HG03108 (cell line): ENCODE results near the gene BIN1.

Experiments
- ATAC-seq: cut with Tn5 transposase; IDR thresholded peaks from one replicate; pipeline ENCODE4 v1.9.1; 2021; ENCODE audit warnings: moderate library complexity; ENCODE audit not compliant: unreplicated experiment

Gene BIN1

DNA sequence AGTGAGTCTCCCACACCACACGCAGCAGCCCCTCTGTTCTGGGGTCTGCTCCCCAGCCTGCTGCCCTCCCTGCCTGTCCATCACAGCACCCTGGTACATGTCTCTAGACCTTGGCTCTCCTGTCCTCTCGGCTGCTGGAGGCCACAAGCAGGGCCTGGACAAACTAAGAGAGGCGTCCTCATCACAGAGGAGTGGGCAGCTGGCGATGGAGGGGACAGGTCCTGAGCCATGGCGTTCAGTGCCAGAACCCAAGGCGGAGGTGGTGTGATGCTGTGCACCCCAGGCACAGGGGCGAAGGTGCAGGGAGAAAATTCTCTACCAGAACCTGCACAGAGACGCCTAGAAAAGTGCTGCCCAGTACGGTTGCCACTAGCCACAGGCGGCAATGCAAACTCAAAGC lies 47.4 kb downstream of the BIN1 start:
- no peak for ATAC-seq

DNA sequence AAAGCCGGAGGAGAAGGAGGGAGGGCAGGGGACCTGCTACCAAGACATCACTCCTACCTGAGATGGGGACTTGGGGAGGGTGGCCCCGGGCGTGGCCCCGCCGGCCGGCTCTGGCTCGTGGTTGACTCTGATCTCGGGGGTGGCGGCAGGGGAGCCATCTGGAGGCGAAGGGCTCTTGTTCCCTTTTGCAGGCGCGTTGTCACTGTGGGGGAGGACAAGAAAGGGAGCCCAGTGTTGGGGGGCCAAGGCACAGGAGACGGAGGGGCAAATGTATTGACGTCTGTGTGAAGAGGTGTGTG lies 48.1 kb downstream of the BIN1 start:
- no peak for ATAC-seq

DNA sequence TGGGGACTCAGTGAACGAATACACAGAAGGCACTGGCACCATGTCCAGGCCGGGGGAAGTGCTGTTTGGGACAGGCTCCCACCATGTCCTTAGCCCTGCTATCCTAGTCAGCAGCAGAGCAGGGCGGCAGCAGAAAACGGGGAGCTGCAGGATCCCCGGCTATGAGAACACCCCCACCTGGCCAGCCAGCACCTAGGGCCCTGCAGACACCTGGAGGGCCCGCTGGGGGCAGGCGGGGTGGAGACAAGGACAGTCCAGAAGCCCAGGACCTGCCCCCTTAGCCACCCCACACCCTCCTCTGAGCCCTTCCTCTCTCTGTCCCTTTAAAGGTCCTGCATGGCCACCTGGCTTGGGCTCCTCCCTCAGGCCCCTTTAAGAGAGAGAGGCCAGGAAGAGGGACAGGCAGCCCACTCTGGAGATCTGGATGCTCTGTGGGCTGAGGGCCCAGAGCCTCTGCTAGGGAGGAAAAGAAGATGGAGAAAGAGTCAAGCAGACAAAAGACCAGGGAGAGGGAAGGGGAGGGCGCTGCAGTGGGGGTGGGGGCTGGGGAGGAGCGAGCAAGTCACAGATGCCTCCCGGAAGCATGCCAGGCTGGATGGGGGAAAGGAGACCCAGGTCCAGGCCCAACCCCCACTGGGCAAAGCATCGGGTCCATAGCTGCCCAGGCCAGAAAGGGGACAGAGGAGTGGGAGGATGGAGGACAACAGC lies 48.6 kb downstream of the BIN1 start:
- ATAC-seq, result no peak

DNA sequence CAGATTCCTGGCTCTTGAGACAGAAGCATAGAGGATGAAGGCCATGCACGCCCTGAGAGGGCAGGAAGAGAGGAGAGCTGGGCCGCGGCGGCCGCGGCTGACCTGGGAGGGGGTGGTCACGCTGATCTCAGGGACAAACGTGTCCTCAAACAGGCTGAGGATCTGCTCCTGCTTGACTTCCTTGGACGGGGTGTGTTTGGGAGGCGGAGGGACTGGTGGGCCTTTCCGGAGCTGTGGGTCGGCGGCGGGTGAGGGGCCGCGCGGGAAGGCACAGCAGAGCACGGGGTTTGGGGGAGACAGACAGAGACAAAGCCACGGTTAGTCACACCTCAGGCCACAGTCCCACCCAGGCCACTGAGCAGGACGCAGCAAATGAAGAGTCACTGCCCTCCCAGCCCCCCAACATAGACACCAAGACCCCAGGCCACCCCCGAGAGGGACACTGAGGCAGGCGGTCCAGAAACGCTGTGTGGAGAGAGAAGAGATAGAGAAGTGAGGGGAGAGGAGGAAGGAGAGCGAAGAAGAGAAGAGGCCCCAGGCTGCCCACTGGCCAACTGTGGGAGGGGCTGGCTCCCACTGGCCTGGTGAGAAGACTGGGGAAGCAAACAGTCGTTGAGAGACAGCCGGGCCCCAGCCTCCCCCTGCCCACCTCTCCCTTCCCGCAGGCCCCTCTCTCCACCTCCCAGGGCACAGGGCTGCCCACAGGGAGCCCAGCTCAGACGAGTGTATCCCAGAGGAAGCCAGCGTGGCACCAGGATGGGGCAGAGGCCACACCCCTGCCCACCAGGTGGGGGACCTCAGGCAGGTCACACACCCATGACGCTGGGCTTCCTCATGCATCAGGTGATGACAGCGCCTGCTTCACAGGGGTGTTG lies 49.3 kb downstream of the BIN1 start:
- no peak for ATAC-seq

DNA sequence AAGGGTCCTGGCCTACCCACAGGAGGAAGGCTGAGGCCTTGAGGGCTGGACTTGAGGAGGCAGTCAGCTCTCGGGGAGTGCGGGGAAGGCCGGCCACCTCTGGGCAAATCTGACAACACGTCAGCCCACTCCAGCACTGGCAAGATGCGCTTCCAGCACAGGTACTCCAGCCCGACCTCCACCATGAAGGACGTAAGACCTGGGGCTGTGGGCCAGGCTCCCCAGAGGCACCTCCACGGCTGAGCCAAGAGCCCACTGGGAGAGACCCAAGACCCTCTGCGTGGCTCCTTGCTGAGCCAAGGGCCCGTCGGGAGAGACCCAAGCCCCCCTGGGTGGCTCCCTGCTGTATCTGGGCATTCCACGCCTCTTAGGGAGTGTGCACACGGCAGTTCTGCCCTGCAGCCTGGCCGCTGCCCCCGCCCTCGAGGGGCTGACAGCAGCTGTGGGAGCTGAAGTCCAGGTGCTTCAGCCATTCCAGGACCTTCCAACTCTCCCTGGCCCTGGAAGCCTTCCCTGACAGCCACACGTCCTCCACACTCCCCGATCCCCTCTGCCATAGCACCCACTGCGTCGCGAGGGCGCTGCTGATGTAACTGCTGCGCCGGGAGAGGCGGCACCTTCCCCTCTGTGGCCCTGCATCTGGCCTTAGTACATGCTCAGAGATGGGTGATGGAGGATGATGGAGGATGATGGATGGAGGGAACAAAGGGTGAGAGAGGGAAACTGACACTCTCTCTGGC lies 50.2 kb downstream of the BIN1 start:
- ATAC-seq, result no peak

DNA sequence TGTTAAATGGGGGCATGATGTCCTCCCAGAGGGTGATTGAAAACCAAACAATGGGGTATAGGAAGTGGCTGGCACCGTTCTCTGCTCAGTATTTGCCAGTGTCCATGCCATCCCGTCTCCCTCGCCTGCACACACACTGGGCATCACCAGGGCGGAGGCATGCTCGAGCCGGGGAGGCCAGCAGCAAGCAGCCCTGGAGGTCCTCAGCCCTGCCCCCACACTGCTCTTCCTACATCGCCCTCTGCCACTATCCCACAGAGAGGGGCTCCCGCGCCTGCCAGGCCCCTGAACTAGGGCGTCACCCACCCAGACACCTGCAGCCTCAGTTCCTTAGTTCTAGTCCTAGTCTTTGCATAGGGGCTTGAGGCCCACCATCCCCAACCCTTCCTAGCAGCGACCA lies 50.9 kb downstream of the BIN1 start:
- ATAC-seq, result no peak

DNA sequence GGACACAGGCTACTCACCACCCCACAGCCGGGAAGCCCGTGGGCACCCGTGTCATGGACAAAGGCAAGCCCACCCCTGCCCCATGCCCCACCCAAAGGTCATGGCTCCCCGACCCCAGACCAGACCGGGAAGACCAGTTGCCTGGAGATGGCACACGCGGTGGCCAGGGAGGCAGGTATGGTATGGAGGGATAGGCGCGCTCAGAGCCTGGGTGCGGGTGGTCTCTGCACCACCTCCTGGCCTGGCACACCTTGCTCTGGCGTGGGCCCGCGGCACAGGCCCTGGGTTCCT lies 51.2 kb downstream of the BIN1 start:
- no peak for ATAC-seq

DNA sequence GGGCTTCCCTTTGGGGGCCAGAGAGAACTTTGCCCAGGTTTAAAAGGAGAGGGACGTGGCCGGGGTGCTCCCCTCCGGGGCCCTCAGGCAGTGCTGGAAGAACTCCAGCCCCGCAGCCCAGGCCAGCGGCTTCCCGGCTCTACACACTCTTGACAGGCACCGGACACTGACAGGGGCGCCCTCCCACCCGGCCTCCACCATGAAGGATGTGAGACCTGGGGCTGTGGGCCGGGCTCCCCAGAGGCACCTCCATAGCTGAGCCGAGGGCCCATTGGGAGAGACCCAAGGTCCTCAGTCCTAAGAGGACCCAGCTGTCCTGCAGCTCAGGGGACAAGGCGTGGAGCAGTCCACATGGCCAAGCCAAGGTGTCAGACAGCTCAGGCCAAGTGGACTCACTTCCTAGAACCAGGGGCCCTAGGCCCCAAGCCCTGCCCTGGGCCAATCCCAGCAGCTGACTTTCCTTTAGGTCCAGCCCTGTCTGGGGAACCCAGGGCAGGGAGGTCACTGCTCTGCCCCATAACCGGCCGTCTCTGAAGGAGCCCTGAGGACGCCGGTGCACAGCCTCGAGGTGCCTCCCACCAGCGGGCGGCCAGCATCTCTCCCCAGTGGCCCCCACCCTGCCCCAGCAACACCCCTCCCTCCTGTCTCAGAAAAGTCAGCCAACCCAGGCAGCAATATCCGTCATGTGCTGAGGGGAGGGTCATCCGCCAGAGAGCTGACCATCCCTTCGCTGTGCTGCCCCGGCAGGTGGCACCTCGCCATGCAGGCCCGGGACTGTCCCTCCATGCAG lies 51.8 kb downstream of the BIN1 start:
- no peak for ATAC-seq

DNA sequence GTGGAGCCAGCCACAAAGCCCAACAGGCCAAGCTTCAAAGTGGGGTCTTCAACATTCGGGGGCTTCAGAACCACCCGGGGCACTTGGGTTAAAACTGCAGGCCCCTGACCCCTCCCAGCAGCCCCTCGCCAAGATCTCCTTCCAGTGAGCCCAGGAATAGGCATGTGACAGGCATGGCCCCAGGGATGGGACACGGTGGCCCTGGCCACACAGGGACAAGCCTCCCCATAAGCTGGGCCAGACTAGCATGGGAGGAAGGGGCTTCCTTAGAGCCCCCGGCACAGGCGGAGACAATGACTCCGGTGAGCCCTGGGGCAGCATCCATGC lies 52.4 kb downstream of the BIN1 start:
- ATAC-seq, result no peak

DNA sequence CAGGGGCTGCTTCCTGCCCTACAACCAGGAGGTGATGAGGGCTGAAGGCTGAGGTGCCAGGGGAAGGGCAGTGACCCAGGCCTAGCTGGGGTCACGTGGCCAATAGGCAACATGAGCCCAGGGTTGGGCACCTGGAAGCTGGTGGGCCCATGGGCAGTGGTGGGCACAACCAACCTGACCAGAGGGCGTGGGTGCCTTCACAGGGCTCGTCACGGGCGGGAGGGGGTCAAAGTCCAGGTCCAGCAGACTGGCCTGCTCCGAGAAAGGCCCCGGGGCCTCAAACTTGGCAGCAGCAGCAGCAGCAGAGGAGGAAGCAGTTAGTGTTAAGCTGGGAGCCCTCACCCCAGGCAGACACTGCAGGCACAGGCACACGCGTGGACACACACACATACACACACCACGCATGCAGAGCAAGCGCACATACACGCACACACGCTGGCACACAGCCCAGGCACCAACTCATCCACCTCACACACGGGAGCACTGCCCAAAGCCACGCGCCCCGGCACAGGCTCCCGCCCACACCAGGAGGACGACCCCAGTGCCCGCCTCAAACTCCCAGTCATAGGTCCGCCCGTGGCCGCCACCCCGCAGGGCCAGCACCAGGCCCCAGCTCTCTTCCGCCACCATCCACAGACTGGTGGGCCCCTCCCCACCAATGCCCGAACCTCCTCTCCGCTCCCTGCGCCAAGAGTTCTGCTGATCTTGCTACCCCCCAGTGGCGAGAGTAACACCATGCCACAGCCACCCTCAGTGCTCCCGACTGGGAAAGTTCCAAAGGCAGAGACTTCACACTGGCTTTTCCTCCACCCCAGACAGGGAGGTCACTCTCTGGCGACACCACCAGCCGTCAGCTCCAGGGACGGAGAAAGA lies 53.0 kb downstream of the BIN1 start:
- ATAC-seq, result no peak

DNA sequence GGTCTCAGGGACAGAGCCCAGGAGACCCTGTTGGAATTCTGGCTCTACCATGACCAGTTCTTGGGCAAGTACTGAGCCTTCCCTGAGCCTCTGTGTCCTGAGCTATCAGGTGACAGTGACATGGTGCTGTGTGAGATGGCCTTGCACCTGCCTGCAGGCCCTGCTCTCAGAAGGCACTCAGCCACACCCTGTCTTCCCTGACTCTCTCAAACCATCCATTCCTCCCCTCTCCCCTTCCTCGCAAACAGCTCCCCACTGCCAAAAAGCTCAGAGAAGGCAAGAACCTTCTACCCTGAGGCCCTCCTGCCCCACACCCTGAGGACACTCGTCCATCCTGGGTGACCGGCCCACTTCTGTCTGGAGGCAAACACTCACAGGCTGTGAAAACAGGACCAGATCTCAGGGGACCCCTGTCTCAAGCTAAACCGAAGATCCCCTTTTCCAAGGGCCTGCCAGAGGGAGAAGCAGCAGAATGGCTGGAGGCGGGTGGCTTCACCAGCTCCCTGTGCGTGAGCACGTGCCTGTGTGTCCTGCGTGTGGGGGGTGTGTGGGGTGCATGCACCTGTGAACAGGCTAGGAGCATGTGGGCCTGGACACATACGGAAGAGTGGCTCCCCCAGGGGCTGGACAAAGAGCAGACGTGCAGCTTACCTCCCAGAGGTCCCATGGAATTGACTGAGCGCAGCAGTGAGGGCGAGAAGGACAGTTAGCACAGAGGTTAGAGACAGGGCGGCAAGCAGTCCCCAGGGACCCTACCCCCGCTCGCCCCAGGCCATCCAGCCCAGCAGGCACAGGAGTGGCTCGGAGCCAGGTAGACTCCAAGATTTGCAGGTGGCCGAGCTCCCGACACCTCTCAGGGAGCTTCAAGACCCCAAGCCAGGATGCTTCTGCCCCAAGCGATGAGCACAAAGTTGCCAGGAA lies 53.9 kb downstream of the BIN1 start:
- no peak for ATAC-seq

DNA sequence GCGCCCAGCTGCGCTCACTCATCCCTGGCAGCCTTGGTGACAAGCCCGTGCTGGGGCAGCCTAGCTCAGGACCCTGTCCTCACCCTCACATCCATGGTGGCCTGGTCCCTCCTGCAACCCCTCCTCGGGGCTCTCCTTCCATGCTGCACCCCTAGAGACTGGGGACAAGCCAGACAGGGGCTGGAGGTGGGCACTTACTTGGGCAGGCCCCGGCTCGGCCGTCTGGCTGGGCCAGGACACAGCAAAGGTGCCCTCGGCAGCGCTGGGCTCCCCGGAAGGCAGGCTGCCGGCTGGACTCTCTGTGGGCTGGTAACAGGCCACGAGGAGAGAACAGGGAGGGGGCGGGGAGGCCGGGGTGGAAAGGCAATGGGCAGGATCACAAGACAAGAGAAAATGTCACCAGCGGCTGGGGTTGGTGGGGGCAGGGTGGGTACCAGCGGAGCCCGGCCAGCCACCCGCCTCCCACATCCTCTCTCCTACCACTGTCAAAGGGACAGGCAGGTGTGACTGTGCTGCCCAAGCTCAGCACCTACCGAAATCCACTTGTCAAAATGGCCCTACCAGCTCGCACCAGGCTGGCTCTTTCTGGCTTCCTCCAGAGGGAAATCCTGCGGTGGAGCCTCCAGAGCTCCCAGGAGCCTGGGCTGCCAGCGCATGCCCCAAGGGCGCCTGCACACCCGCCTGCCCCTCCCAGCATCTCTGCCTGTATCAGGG lies 54.7 kb downstream of the BIN1 start:
- no peak for ATAC-seq

DNA sequence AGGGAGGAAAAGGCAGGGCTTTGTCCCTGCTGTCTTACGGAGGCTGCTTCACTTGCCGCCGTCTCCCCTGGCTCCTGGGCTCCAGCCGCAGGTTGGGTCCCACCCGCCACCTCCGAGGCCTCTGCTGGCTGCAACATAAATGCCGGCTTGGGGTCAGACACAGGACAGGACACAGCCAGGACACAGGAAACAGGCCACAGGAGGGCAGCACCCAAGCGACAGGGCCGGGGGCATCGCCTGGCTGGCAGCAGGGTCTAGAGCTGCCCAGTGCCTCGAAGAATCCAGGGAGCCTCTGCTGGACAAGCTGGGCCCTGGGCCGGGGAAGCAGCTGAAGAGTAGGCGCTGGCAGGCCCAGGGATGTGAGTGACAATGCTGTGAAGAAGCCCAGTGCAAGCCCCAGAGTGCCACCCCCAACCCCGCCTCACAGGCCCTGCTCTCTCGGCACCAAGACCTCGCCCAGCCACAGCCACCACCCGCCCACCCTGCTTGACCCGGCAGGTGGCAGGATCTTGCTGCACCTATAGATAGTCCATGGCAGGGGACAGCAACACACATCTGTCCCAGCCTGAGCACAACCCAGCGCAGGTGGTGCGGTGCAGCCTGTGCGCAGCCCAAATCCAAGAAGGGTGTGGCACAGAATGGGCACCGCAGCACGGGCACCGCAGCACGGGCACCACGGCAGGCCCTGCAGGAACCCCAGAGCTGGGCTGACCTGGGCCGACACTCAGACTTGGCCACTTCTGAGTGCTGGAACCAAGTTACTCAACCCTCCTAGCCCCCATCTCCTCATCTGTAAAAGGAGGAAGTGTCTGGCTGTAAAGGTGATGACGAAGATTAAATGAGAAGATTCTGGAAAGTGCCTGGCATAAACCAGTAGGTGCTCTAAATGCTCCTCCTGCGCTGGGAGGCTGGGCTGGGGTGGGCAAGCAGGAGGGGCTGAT lies 55.6 kb downstream of the BIN1 start:
- no peak for ATAC-seq

DNA sequence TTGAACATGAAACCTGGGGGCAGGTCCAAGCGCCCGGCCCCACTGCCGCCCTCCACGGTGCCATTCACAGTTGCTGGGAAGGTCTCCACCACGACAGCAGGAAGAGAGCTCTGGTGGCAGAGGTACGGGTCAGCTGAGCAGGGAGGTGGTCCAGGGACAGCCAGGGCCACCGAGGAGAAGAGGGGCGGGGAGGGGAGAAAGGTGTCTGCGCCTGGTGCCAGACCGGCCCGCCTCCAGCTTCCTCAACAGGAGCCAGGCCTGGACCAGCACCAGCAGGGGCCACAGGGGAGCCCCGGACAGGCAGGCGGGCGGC lies 56.2 kb downstream of the BIN1 start:
- ATAC-seq, result no peak

DNA sequence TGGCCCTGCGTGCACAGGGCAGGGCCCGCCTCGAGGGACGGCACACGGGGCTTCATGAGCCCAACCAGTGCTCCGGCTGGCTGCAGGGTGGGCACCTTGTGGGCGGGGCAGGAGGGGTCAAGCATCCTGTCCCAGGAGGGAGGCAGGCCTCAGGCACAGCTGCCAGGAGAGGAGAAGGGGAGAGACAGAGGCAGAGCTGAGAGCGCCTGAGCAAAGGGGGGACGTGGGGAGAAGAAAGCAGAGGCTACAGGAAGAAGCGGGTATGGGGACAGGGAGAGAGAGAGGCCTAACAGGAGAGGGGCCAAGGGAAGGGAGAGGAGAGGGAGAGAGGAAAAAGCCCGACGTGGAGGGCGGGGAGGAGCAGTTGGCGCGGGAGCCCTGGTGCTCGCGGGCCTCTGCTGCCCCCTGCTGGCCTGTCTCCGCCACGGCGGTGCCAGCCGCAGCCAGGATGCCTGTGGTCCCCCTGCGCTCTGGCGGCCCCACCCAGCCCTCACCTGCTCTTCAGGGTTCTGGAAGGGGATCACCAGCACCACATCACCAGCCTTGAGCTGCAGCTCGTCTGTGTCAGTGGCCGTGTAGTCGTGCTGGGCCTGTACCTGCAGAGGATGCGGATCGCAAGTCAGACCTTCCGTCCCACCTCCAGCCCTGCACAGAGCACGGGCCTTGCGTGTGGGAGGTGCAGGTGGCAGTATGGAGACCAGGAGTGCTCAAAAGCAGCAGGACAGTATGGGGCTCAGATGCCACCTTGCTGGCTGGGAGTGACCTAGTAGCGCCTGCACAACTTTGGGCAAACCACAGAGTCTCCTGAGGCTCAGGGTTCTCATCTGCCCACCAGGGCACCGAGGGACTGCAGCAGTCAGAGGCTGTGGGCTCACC lies 56.8 kb downstream of the BIN1 start:
- ATAC-seq, result no peak

DNA sequence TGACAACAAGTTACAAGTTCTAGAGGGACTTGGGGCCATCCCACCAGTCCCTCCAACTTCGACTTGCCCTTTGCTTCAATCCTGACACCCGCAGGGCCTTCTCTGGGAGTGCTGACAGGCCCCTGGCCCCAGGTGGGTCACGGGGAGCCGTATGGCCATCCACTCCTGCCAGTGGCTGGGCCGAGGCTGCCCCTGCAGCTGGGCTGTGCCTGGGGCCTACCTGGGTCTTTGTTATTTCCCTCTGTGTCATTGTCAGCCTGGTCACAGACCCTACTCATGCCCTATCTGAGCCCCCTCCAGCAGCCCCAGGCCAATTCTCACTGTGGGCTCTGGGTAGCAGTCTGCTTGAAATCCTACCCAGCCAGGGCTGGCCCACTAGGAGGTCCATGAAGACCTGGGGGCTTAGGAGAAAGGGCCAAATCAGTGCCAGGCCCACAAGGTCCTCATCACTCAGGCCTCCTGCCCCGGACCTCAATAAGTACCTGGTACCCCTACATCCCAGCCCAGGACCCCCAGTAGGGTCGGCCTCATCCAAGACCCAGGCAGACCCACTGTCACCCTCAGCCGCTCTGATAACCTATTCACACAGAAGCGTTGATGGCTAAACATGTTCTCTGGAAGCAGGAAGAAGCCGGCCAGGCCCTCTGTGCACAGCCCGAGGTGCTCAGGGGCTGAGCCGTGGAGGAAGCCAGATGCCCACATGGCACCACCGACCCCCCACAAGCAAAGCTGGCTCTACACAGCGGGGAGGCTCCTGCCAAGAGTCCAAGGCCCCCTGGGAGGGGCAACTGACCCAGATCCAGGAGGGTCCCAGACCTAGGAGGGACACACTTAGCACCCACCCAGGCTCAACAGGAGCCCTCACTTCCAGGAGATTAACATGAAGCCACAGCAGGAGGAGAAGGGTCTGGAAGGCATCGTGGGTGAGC lies 57.7 kb downstream of the BIN1 start:
- ATAC-seq, result no peak
